HCT116 (cell line): ENCODE measurements around the gene ADARB2. TPM values are rescaled to one million over a fixed set of nuclear protein-coding genes. Genes with fewer than 3 reads are reported as not detected.

Source experiments
- ATAC-seq: fragments of 200-7000 bp; cut with Tn5 transposase; 2 replicates; pipeline ENCODE4 v1.9.1; 2020; ENCODE audit warnings: mild to moderate bottlenecking, moderate library complexity
- BruUV-seq: library from RNA; stranded (reverse); fragments of 400-500 nt; replicated peaks from 2 replicates; lab custom pipeline; 2021; lab: Mats Ljungman, UMichigan
- CTCF ChIA-PET: fragments of 300-600 bp; sonication (Branson Sonifier 250); formaldehyde crosslinking; loops from one replicate; lab custom pipeline; 2021; ENCODE audit warnings: antibody characterized with exemption; lab: Charles Lee
- POLR2A ChIA-PET: fragments of 300-600, 350-600 bp; sonication (Branson Sonifier 250); formaldehyde crosslinking; loops from one replicate; lab custom pipeline; 2021; ENCODE audit warnings: antibody characterized with exemption; lab: Charles Lee
- RAD21 ChIA-PET, 2 experiments: fragments of 300-600 bp; sonication (Branson Sonifier 250); formaldehyde crosslinking; loops; one replicate each; lab custom pipeline; 2023; ENCODE audit warnings: low total read pairs in 2 of 2; ENCODE audit not compliant: uncharacterized antibody in 2 of 2, unreplicated experiment in 2 of 2, low non-redundant PET in 1 of 2; lab: Charles Lee
- DNase-seq: peaks from one replicate; pipeline ENCODE4 v3.0.0-alpha.2; 2010; ENCODE audit warnings: low read depth, low spot score
- H2AFZ ChIP-seq: fragments of 200-600 bp; shearing (Covaris generic), sonication (generic); 2 replicates; pipeline ENCODE4 v1.6.1; 2017; ENCODE audit warnings: low read depth, mixed run types, mixed read lengths, antibody characterized with exemption, low read length; ENCODE audit not compliant: poor library complexity, severe bottlenecking
- H3K27ac ChIP-seq: 2 replicates; pipeline ENCODE4 v1.5.1; 2012; ENCODE audit warnings: low read depth, low read length
- H3K27me3 ChIP-seq: fragments of 200-600 bp; sonication (generic); 2 replicates; pipeline ENCODE4 v1.6.1; 2016; ENCODE audit warnings: mixed run types, low read length, mixed read lengths; ENCODE audit not compliant: insufficient read depth
- H3K36me3 ChIP-seq, 2 experiments: fragments of 200-500 bp in 1 of 2; fragments of 200-600 bp in 1 of 2; sonication (Bioruptor generic) in 1 of 2; sonication (generic) in 1 of 2; 2 replicates each; pipeline versions ENCODE4 v1.5.1 to v1.6.1; 2014 to 2016; ENCODE audit warnings: low read length in 2 of 2, inconsistent platforms in 1 of 2, mixed read lengths in 1 of 2, mixed run types in 1 of 2; ENCODE audit not compliant: insufficient read depth in 2 of 2, control insufficient read depth in 1 of 2
- H3K4me1 ChIP-seq, 2 experiments: fragments of 200-600 bp in 1 of 2; sonication (generic) in 1 of 2; 2 replicates each; pipeline versions ENCODE4 v1.5.1 to v1.6.1; 2012 to 2017; ENCODE audit warnings: low read length in 2 of 2, inconsistent platforms in 1 of 2, mild to moderate bottlenecking in 1 of 2, mixed read lengths in 1 of 2, mixed run types in 1 of 2, moderate library complexity in 1 of 2; ENCODE audit not compliant: insufficient read depth in 2 of 2, control insufficient read depth in 1 of 2
- H3K4me2 ChIP-seq: fragments of 200-600 bp; sonication (generic); 2 replicates; pipeline ENCODE4 v1.6.1; 2017; ENCODE audit warnings: mixed run types, low read length, mixed read lengths
- H3K4me3 ChIP-seq, 2 experiments: fragments of 200-600 bp in 1 of 2; sonication (generic) in 1 of 2; replicated peaks in 1 of 2; 2 replicates each; pipeline ENCODE4 v1.5.1; 2011 to 2016; ENCODE audit warnings: low read length in 2 of 2, control low read depth in 1 of 2, low read depth in 1 of 2, mild to moderate bottlenecking in 1 of 2, mixed read lengths in 1 of 2, mixed run types in 1 of 2
- H3K79me2 ChIP-seq: fragments of 200-600 bp; sonication (generic); 2 replicates; pipeline ENCODE4 v1.6.1; 2017; ENCODE audit warnings: mild to moderate bottlenecking, mixed run types, low read length, moderate library complexity, mixed read lengths; ENCODE audit not compliant: insufficient read depth
- H3K9ac ChIP-seq: fragments of 200-600 bp; sonication (generic); 2 replicates; pipeline ENCODE4 v1.6.1; 2016; ENCODE audit warnings: low read length, mixed read lengths
- H3K9me2 ChIP-seq: fragments of 200-600 bp; sonication (generic), shearing (Covaris generic); 2 replicates; pipeline ENCODE4 v1.6.1; 2017; ENCODE audit warnings: mixed run types, mild to moderate bottlenecking, moderate library complexity; ENCODE audit not compliant: insufficient read depth
- H3K9me3 ChIP-seq, 2 experiments: fragments of 200-500 bp in 1 of 2; fragments of 200-600 bp in 1 of 2; sonication (Bioruptor generic) in 1 of 2; sonication (generic) in 1 of 2; 2 replicates each; pipeline ENCODE4 v1.6.1; 2014 to 2017; ENCODE audit warnings: low read length in 2 of 2, mixed read lengths in 2 of 2, inconsistent platforms in 1 of 2, low read depth in 1 of 2, mild to moderate bottlenecking in 1 of 2, mixed run types in 1 of 2, moderate library complexity in 1 of 2; ENCODE audit not compliant: control insufficient read depth in 1 of 2, insufficient read depth in 1 of 2
- H4K20me1 ChIP-seq: fragments of 200-600 bp; sonication (generic), shearing (Covaris generic); 2 replicates; pipeline ENCODE4 v1.6.1; 2017; ENCODE audit warnings: mixed run types, mild to moderate bottlenecking, moderate library complexity; ENCODE audit not compliant: insufficient read depth
- ELF1 ChIP-seq: IDR thresholded peaks from 2 replicates; pipeline ENCODE4 v1.6.1; 2012; ENCODE audit warnings: low read depth, borderline replicate concordance
- JUND ChIP-seq: IDR thresholded peaks from 2 replicates; pipeline ENCODE4 v1.6.1; 2012
- POLR2A ChIP-seq: IDR thresholded peaks from 2 replicates; pipeline ENCODE4 v1.7.0; 2011; ENCODE audit warnings: borderline replicate concordance; ENCODE audit not compliant: insufficient read depth, insufficient read length; ENCODE audit errors: extremely low read depth
- POLR2AphosphoS5 ChIP-seq: IDR thresholded peaks from 2 replicates; pipeline ENCODE4 v1.6.1; 2011; ENCODE audit warnings: mild to moderate bottlenecking, low read depth, low read length, moderate library complexity
- SIN3A ChIP-seq: IDR thresholded peaks from 2 replicates; pipeline ENCODE4 v1.6.1; 2012; ENCODE audit warnings: low read depth
- SP1 ChIP-seq: IDR thresholded peaks from 2 replicates; pipeline ENCODE4 v1.6.1; 2012; ENCODE audit warnings: low read depth
- SRF ChIP-seq: IDR thresholded peaks from 2 replicates; pipeline ENCODE4 v1.6.1; 2012; ENCODE audit warnings: low read depth
- YY1 ChIP-seq: IDR thresholded peaks from 2 replicates; pipeline ENCODE4 v1.6.1; 2011; ENCODE audit warnings: low read length, low read depth, moderate library complexity, mild to moderate bottlenecking; ENCODE audit not compliant: insufficient replicate concordance; ENCODE audit errors: extremely low read depth
- intact Hi-C: fragments of 100-400 bp; cut with micrococcal nuclease; formaldehyde crosslinking; loops from 2 replicates; pipeline ENCODE4 v1.10.0; 2022
- total RNA-seq: library from RNA; stranded (reverse); gene quantifications from one replicate; pipeline ENCODE4 v1.2.1, GENCODE V29; 2021; ENCODE audit not compliant: unreplicated experiment
- TF ChIP-seq, protein P1 (sequence below): IDR thresholded peaks from 2 replicates; pipeline ENCODE4 v1.6.1; 2012
- TF ChIP-seq, protein P2 (sequence below): IDR thresholded peaks from 2 replicates; pipeline ENCODE4 v1.6.1; 2012
- TF ChIP-seq, protein P3 (sequence below): IDR thresholded peaks from 2 replicates; pipeline ENCODE4 v1.6.1; 2011; ENCODE audit warnings: mild to moderate bottlenecking, low read length, moderate library complexity; ENCODE audit not compliant: insufficient replicate concordance; ENCODE audit errors: extremely low read depth

The ADARB2 gene
- total RNA-seq, 1 experiment from 2014 or later = not detected

DNA sequence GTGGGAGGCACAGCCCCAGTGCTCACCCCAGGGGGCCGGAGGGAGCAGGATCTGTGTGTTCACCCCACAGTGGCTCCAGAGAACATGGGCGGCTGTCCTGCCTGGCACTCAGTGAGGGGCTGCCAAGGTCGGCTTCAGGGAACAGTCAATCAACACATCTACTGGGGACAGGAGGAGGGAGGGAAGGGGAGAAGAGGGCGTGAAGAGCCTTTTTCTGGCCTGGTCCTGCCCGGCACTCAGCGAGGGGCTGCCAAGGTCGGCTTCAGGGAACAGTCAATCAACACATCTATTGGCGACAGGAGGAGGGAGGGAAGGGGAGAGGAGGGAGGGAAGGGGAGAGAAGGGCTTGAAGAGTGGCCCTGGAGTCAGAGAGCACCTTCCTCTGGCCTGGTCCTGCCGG lies 184.9 kb downstream of the ADARB2 start:
- no TSS peak for BruUV-seq
- no peaks in the 10 kb centered on the region for H3K36me3 ChIP-seq
- CTCF ChIA-PET = no interaction called here
- 0 out of 2 replicates have a peak, but pooled peaks cover 13% of the 10 kb centered on the region for H3K27me3 ChIP-seq
- TF ChIP-seq POLR2A (no peak), SP1 (no peak), JUND (no peak), YY1 (no peak), ELF1 (no peak), SIN3A (no peak), POLR2AphosphoS5 (no peak), SRF (no peak)
- TF ChIP-seq, protein P1, sequence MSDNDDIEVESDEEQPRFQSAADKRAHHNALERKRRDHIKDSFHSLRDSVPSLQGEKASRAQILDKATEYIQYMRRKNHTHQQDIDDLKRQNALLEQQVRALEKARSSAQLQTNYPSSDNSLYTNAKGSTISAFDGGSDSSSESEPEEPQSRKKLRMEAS = no peak
- TF ChIP-seq, protein P2, sequence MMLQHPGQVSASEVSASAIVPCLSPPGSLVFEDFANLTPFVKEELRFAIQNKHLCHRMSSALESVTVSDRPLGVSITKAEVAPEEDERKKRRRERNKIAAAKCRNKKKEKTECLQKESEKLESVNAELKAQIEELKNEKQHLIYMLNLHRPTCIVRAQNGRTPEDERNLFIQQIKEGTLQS = no peak
- TF ChIP-seq, protein P3, sequence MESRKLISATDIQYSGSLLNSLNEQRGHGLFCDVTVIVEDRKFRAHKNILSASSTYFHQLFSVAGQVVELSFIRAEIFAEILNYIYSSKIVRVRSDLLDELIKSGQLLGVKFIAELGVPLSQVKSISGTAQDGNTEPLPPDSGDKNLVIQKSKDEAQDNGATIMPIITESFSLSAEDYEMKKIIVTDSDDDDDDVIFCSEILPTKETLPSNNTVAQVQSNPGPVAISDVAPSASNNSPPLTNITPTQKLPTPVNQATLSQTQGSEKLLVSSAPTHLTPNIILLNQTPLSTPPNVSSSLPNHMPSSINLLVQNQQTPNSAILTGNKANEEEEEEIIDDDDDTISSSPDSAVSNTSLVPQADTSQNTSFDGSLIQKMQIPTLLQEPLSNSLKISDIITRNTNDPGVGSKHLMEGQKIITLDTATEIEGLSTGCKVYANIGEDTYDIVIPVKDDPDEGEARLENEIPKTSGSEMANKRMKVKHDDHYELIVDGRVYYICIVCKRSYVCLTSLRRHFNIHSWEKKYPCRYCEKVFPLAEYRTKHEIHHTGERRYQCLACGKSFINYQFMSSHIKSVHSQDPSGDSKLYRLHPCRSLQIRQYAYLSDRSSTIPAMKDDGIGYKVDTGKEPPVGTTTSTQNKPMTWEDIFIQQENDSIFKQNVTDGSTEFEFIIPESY = no peak
- RAD21 ChIA-PET = no interaction called here
- intact Hi-C loops = no loop called here
- DNase-seq (no peak), ATAC-seq (no peak)
- no peaks in the 10 kb centered on the region for H4K20me1 ChIP-seq
- no peaks in the 10 kb centered on the region for H3K9me2 ChIP-seq
- POLR2A ChIA-PET = no interaction called here
- no peak overlapping the region for H3K9ac ChIP-seq
- no peak overlapping the region for H3K4me2 ChIP-seq
- H3K9me3 ChIP-seq = no peaks in the 10 kb centered on the region
- H3K79me2 ChIP-seq = no peaks in the 10 kb centered on the region
- no peaks in the 10 kb centered on the region for H3K4me1 ChIP-seq
- no peak overlapping the region for H3K4me3 ChIP-seq
- no peak overlapping the region for H3K27ac ChIP-seq
- no peak overlapping the region for H2AFZ ChIP-seq
